AG09309 (cell line): ENCODE data around the gene SRCAP.

Experiments
- DNase-seq: peaks from one replicate; pipeline ENCODE4 v3.0.0-alpha.2; 2010; ENCODE audit warnings: low read depth
- H3K4me3 ChIP-seq: 2 replicates; pipeline ENCODE4 v1.5.1; 2011; ENCODE audit warnings: mild to moderate bottlenecking, low read depth, low read length, moderate library complexity; ENCODE audit not compliant: control insufficient read depth
- TF ChIP-seq, protein P1 (sequence below): IDR thresholded peaks from 2 replicates; pipeline ENCODE4 v1.5.1; 2011; ENCODE audit warnings: mild to moderate bottlenecking, low read depth, low read length, inconsistent platforms; ENCODE audit not compliant: insufficient read depth, control insufficient read depth; ENCODE audit errors: missing control alignments

Gene SRCAP

DNA sequence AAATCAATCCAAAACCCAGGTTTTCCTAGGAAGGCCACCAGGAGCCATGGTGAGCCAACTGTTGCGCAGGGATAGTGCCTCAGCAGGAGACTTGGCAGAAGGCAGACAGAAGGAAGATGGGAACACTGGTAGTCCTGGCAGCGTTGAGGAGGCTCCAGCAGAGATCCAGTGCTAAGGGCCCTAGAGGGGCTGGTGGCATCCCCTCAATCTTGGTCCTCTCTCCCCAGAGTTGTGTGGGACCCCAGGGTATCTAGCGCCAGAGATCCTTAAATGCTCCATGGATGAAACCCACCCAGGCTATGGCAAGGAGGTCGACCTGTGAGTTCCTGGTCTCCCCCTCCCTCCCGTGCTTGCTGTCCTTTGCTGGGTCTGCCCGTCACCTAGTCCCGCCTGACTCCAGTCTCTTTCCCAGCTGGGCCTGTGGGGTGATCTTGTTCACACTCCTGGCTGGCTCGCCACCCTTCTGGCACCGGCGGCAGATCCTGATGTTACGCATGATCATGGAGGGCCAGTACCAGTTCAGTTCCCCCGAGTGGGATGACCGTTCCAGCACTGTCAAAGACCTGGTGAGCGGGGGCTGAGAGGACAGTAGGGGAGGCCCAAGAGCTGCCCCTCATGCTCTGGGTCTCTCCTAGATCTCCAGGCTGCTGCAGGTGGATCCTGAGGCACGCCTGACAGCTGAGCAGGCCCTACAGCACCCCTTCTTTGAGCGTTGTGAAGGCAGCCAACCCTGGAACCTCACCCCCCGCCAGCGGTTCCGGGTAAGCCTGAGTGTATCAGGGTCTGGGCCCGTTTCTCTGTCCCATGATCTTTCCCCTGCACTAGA lies 57.2 kb downstream of the SRCAP start:
- TF ChIP-seq, protein P1, sequence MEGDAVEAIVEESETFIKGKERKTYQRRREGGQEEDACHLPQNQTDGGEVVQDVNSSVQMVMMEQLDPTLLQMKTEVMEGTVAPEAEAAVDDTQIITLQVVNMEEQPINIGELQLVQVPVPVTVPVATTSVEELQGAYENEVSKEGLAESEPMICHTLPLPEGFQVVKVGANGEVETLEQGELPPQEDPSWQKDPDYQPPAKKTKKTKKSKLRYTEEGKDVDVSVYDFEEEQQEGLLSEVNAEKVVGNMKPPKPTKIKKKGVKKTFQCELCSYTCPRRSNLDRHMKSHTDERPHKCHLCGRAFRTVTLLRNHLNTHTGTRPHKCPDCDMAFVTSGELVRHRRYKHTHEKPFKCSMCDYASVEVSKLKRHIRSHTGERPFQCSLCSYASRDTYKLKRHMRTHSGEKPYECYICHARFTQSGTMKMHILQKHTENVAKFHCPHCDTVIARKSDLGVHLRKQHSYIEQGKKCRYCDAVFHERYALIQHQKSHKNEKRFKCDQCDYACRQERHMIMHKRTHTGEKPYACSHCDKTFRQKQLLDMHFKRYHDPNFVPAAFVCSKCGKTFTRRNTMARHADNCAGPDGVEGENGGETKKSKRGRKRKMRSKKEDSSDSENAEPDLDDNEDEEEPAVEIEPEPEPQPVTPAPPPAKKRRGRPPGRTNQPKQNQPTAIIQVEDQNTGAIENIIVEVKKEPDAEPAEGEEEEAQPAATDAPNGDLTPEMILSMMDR, result no peak
- no peak overlapping the region for H3K4me3 ChIP-seq
- DNase-seq, result no peak

DNA sequence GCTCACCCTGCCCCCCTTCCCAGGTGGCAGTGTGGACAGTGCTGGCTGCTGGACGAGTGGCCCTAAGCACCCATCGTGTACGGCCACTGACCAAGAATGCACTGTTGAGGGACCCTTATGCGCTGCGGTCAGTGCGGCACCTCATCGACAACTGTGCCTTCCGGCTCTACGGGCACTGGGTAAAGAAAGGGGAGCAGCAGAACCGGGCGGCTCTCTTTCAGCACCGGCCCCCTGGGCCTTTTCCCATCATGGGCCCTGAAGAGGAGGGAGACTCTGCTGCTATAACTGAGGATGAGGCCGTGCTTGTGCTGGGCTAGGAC lies 57.8 kb downstream of the SRCAP start:
- TF ChIP-seq, protein P1, result no peak
- H3K4me3 ChIP-seq, result no peak overlapping the region

DNA sequence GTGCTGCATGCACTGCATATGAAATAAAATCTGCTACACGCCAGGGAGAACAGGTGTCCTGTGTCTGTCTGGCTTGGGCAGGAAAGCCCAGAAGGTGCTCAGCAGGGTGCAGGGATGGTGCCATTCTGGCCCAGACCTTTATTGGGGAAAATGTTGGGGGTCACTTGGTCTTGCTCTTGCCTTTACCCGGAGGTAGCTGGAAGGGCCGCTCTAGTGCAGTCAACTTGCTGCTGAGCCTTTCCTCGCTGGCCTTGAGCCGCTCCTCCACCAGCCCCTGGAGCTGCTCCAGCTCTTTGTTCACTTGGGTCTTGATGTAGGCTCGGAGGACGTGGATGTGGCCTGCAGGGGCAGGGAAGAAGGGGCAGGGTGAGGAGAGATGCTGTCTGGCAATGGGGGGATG lies 58.3 kb downstream of the SRCAP start:
- DNase-seq, result no peak
- no peak overlapping the region for H3K4me3 ChIP-seq
- TF ChIP-seq, protein P1, result no peak

More for the DNA sequence above, 57.8 kb downstream of the SRCAP start:
- DNase-seq, result no peak

DNA sequence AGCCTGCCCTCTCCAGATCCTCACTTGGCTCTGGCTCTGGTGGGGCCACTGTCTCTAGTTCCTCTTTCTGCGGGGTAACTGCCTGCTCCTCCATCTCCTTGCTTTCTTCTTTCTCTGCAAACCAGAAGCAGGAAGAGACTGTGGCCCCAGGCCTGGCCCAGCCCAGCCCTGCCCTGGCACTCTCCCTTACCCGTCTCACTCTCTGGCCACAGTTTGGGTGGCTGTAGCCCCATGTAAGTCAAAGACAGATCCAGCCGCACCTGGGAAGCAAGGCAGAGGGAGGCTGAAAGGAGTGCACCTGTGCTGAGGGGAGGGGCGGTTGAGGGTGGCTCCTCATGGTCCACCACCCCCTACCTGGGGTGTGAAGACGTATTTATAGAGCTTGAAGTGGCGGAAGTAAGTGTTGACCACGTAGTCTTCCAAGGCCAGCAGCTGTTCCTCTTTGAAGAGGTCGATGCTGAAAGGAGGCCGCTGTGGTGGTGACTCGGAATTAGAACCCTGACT lies 60.1 kb downstream of the SRCAP start:
- TF ChIP-seq, protein P1, result no peak
- DNase-seq, result no peak
- no peak overlapping the region for H3K4me3 ChIP-seq

DNA sequence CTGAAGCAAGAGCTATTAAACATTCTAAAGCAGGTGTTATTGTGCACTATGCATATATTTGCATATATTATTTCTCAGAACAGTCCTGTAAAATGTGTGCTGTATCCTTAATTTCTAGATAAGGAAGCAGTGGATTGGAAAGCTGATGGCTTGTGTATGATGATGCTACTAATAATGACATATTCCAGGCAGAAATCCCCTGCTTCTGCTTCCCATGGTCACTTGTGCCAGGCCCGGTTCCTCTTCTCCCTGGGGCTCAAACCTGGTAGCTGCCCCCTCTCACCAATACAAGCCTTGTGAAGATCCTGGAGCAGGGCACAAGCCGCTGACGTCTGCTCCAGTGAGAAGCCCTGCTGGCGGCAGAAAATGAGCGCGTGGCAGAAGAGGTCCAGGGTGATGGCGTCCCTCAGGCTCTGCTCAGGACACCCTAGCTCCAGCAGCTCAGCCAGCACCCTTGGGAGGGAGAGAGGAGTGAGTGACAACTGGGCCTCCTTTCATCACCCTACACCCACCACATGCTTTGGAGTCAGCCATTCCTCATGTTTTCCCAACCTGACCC lies 61.1 kb downstream of the SRCAP start:
- no peak overlapping the region for H3K4me3 ChIP-seq
- no peak for DNase-seq

DNA sequence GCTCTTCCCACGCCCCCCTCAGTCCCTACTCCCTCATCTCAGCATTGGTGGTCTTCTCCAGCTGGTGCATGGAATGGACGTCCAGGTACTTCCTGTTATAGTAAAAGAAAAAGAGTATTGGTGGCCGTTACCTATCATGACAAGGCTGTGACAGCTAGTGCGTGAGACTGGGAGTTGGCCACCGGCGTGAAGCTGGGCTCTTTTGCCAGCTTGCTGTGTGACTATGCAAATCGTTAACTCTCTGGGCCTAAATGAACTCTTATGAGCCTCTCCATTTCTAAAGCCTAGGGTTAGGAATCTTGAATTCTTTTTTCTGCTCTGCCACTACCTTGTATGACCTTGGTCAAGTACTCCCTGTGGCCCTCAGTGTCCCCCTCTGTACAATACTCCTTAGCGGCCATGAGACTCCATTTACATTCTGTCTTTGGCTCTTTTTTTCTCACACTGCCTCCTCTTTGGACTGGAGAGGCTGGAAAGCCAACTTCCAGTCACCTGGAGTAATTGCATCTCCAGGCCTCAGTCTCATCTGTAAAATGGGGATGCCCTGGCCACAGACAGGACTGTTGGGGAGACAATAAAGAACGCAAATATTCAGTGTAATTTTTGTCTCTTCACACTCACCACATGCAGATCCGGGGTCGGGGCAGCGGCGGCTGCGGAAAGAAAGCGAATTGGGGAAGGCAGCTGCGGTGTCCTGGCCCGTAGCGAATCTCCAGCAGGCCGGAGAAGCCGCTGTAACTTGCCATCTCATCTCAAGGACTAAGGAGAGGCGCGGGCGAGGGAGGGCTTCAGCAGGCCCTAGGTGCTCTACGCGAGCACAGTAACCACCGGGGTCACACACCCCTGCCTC lies 61.8 kb downstream of the SRCAP start:
- TF ChIP-seq, protein P1, result no peak
- DNase-seq, result no peak
- H3K4me3 ChIP-seq, result peak overlapping the region; percentile 94

More for the DNA sequence above, 61.1 kb downstream of the SRCAP start:
- TF ChIP-seq, protein P1, result no peak
